Islet of Langerhans (tissue), 1 donor: ENCODE measurements around the gene EML4.

Source experiments
- FAIRE-seq: peaks from one replicate; lab custom pipeline; 2011; peaks lifted over from hg19 to GRCh38; lab: Jason Lieb, UNC

The EML4 gene

DNA sequence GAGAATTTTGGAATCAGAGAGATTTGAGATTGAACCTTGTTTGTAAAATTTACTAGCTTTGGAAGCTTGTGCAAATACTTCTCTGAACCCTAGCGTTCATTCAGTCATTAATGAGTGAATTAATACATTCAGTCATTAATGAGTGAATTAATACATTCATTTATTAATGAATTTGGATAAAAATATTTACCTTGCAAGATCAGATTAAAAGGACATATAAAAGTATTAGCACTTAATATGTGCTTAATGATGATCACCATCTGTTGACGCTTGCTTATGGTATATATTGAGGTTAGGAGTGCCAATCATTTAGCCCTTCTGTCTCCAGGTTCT is 26.9 kb downstream of the EML4 start:
- FAIRE-seq: no peak

DNA sequence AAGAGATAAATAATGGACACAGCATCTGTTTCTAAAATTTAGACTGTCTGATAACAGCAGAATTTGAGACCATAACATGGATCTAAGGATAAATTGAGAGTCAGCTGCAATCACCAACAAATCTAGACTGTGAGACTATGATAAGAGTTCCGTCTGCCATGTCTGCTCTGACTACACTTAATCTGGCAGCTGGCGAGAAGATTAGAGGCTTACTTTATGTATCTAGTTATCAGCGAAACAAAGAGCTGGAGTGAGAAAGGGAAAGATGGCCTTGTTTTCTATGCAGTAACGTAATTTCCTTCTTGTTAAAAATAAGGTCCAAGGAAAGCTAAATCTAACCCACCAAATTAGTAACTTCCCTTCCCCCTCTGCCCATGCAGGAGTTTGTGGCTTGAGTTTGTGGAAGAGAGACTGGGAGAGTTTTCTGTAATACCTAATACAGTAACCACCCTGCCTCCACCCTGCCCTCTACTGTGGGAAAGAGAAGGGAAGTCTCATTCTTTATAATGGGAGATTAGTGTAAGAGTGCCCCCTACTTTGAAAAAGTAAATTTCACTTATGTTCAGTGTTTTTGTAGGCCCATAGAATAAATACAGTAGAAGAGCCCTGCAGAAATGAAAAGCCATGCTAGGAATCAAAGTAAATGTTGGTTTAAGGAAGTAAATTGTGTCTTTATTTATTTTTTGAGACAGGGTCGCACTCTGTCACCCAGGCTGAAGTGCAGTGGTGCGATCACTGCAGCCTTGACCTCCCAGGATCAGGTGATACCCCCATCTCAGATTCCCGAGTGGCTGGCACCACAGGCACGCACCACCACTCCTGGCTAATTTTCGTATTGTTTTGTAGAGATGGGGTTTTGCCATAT is 27.5 kb downstream of the EML4 start:
- FAIRE-seq: no peak

DNA sequence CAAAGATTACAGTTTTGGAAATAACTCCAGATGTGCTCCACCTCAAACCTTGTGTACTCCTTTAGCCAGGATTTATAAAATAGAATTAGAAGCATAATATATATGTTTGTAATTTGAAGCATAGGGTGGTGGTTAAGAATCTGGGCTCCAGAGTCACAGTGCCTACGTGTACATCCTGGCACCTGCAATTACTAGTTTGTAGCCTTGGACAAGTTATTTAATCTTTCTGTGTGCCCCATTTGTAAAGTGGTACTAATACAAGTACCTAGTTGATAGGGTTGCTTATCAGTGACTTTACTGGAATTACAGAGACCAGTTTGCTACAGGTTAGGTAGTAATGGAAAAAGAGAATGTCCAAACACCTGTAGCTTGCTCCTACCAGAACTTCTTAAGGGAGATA is 28.6 kb downstream of the EML4 start:
- no peak for FAIRE-seq

DNA sequence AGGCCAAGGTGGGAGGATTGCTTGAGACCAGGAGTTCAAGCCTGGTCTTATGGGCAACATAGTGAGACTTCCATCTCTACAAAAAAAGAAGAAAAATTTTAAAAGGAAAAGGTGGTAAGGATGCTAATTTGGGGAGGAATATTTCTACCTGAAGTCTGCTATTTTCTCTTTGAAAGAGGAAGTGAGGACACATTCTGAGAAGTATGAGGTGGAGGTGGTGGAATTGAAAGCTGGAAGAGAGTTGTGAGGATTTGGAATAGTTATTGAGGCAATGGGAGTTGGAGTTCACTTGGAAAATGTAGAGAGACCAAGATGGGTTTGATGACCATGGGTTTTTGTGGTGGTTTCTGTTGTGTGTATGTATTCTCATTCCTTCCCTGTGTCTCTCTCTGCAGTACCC is 29.3 kb downstream of the EML4 start:
- no peak for FAIRE-seq

DNA sequence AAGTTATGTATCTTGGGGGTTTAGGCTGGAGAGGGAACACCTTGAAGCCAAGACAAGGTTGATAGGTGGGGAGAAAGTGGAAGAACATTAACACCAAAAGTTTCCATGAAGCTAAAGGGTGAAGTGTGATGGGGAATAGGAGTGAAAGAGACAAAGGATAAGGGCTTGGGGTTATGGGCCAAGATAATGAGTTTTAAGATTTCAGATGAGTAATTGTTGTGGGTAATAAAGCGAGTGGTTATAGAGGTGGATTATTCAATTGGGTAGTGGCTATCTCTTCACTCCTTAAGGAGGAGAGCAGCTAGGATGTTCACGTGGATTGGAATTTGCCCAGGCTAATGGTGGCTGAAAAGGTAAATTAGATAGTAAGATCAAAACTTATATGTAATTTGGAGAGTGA is 29.8 kb downstream of the EML4 start:
- no peak for FAIRE-seq

DNA sequence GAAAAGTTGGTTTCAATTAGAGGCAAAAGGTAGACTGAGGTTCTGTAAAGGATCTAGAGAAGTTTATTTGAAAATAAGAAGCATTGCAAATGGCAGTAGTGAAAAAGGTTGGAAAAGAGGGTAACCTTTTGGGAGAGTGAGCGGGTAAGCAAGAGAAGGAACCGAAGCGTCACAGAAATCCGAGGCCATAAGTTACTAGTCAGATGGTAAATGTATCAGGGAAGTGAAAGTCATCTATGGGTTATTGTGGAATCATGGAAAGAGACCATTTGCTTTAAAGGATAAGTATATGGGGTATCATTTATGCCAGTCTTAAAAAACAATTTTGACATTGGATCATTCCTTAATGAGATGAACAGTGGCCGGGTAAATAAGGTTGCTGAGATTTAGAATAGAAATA is 30.5 kb downstream of the EML4 start:
- no peak for FAIRE-seq

DNA sequence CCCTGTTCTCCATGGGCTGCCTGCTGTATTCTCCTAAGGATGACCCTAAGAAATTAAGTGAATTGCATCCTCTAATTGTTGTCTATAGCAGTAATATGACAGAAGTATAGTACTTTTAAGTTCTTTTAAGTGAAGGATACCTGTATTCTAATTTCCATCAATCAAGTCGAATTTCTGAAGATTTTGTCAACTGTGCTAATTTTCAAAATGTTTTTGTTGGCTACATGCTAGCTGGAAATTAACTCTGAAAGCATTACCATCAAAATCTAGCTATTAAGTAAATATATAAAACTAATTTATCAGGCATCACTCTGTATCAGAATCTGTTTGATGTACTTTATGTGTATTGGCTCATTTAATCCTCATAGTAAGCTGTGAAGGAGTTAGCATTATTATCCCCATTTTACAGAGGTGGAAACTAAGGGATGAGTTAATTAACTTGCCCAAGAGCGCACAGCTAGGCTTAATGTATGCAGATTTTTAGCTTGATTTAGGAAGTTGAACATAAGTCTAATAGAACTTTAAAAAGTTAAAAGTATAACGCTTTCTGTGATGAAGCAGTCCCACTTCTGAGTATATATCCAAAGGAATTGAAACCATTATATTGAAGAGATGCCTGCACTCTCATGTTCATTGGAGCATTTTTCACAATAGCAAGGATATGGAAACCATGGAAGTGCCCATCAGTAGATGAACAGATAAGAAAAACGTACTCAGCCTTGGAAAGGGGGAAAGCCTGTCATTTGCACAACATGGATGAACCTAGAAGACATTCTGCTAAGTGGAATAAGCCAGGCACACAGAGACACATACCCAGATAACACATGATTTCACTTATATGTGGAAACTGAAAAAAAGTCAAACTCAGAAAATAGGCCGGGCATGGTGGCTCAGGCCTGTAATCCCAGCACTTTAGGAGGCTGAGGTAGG is 32.0 kb downstream of the EML4 start:
- FAIRE-seq: no peak

DNA sequence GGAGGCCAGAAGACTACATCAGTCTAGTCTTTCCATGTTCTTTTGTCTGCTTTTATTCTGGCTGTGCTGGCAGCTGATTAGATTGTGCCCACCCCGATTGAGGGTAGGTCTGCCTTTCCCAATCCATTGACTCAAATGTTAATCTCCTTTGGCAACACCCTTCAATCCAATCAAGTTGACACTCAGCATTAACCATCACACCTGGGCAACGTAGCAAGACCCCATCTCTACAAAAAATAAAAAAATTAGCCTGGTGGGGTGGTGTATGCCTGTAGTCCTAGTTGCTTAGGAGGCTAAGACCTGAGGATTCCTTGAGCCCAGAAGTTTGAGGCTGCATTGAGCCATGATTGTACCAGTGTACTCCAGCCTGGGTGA is 33.5 kb downstream of the EML4 start:
- FAIRE-seq: no peak

DNA sequence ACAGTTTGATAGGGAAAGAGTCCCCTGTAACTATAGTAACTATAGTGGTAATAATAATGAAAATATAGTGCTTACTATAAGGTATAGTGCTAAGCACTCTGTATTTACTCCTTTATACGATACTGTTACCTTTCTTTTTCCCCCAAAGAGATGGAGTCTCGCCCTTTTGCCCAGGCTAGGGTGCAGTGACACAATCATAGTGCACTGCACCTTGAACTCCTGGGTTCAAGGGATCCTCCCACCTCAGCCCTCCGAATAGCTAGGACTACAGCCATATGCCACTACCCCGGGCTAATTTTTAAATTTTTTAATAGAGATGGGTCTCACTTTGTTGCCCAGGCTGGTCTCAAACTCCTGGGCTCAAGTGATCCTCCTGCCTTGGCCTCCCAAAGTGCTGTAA is 34.6 kb downstream of the EML4 start:
- no peak for FAIRE-seq

DNA sequence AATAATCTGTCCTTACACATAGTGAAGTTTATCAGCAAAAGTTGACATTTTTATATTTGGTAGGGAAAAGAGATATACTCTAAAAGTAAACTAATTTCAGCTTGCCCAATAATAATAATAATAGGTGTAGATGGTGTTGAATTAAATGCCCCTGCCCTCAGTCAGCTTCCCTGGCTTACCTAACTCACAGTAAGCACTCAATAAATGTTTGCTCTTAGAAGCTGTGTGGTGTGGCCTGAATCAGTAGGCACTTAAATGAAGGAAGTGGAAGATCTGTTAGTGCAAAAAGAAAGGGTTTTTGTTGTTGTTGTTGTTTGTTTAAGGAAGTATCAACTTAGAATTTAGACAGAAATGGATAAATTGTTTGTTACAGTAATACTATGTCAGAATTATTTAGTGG is 36.2 kb downstream of the EML4 start:
- FAIRE-seq: no peak

DNA sequence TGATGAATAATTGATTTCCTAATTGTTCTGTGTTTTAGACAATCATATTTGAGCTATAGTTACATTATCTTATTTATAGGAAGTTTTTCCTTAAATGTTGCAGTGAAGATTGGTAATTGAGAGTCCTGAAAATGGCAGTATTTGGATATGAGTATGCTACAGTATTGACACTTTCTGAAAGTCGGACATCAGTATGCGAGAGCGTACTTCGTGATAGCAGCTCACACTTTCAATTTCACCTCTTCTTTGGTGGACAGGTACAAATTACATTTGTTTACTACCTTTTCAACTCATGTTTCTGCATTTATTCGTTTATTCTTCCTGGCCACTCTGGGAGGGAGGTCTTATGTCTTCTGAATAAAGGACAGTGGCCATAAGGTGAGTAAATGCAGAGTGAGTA is 38.7 kb downstream of the EML4 start:
- FAIRE-seq: no peak

DNA sequence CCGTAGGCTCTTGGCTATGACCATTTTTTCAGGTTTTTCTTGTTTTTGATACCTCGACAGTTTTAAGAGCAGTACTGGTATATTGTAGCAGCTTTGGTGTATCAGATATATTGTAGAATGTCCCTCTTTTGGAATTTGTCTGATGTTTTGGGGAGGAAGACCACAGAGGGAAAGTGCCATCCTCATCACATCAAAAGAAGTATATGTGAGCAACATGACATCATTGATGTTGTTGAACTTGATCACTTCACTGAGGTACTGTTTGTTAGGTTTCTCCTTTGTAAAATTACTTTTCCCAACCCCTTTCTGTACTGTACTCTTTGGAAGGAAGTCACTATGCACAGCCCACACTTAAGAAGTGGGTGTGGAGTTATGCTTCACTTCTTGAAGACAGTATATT is 41.0 kb downstream of the EML4 start:
- FAIRE-seq: no peak

DNA sequence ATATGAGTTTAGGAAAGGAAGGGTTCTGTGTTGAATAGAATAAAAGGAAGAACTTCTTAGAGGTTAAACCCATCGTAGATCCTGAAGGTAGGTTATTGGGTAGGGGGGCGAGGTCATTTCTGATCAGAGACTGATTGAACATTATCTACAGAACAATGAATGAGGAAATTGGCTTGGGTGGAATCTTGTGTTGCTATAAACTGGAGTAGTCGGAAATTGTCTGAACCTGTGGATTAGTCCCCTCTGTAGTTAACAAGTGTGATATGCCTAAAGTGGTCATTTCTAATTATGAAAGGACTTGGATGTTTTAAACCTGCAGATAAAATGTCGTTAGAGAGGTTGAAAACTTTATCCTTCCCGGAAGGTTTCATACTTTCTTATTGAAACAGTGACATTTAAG is 42.1 kb downstream of the EML4 start:
- FAIRE-seq: no peak

DNA sequence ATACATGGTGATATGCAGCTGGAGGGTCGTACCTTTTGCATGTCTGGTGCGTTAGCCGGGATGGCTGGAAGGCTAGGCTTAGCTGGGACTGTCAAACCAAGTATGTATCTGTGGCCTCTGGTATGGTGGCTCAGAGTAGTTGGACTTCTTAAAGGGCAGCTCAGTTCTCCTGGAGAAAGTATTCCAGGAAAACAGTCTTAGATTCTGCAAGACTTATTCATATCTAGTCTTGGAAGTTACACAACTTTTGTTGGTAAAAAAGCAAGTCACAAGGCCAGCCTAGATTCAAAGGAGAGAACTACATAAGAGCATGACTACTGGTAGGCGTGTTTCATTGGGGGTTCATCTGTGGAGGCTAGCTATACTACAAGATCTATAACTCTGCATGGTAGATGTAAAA is 45.5 kb downstream of the EML4 start:
- FAIRE-seq: no peak

DNA sequence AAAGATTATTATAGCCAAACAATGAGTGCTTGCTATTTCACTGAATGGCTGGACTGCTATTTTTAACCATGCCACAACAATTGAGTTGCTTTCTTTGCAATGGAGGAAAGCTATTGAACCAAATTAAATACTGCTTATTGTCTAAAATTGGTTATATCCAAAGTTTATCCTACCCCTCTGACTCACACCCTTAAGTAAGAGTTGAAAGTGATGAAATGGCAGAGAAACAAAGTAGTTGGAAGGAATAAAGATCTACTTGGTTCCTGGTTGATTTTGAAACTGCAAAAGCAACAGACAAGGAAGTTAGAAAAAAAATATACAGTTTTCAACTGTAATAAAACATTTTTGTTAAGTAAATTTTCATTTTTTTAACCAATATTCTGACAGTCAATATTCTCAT is 47.5 kb downstream of the EML4 start:
- peak; percentile 75 for FAIRE-seq

DNA sequence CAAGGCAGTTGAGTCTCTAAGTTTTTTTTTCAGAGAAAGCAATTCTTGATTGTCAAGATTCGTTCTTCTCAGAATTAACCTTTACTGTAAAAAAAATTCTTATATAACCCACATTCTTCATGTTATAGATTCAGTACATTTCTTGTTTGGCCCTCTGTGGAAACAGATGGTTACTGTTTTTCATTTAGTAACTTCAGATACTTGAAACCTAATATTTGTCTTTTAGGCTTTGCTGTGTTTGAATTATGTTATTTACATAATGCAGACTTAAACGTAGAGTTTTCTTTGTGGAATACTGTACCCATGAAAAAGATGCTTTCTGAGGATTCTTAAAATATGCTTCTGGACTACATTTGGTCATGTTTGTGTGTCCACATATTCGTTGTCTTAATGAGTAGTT is 48.2 kb downstream of the EML4 start:
- FAIRE-seq: no peak

DNA sequence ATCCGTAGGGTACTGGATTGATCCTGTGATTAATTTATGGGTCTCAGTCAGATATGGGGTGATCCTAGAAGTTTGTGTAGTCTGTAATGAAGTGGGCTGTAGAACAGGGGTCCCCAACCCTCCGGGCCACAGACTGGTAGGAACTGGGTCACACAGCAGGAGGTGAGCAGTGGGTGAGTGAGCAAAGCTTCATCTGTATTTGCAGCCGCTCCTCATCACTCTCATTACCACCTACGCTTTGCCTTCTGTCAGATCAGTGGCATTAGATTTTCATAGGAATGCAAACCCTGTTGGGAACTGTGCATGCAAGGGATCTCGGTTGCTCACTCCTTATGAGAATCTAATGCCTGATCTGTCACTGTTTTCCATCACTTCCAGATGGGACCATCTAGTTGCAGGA is 48.8 kb downstream of the EML4 start:
- no peak for FAIRE-seq

DNA sequence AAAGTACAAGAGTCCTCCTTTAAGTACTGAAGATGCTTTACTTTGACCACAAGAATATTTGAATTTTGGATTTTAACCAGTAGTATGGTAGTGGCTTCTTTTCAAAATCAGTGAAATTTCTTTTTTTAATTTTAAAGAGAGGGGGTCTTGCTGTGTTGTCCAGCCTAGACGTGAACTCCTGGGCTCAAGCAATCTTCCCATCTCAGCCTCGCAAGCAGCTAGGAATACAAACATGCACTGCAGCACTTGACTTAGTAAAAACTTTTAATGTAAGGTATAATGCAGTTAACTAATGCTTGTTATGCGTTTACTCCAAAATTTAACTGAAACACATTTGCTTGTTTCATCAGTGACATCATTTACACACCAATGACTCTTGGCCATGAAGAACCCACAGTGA is 49.6 kb downstream of the EML4 start:
- FAIRE-seq: no peak

DNA sequence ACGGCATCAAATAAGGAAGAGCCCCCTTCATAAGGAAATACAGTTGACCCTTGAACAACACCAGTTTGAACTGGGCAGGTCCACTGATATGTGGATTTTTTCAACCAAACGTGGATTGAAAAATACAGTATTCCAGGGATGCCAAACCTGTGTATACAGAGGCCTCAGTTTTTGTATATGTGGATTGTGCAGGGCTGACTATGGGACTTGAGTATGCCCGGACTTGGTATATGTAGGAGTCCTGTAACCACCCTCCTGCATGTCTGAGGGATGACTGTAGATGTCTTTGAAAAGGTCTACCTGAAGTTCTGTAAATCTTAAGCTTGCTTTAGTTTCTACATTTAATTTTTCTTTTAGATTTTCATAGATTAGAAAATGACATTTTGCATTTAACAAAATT is 50.0 kb downstream of the EML4 start:
- FAIRE-seq: no peak

DNA sequence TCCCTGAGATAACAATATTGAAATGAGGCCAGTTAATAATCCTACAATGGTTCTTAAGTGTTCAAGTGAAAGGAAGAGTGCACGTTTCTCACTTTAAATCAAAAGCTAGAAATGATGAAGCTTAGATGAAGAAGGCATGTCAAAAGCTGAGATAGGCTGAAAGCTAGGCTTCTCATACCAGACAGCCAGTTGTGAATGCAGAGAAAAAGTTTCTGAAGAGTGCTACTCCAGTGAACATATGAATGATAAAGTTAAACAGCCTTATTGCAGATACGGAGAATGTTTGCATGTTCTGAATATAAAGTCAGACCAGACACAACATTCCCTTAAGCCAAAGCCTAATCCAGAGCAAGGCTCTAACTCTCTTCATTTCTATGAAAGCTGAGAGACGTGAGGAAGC is 51.4 kb downstream of the EML4 start:
- FAIRE-seq: no peak

DNA sequence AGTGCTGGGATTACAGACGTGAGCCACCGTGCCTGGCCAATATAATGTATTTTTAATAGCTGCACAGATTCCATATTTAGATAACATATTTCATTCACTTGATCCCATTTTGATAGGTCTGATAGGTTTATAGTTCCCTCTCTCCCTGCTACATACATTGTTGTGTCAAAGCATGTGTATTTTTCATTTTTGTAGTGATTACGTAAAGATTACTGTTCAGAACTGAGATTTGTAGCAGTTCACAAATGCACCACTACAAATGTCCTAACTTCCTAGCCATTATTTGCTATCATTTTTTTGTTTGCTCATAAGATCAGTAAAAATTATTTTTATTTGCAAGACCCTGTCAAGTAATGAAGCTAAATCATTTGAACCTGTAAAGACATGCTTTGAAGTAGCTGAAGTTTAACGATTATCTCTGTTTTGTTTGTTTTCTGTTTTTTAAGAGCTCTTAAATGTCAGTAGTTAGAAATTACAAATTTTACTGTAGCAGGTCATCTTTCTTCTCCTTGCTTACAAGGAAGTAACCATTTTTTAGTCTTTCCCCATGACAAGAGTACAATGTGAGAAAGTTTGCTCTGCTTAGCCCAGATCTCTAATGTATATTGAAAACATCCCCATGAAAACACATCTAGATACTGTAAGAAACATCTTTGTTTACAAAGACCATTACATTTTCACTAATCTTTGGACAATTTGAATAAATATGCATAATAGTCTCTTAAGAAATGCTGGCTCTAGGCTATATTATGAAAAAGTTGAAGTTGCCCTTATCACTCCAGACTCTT is 54.1 kb downstream of the EML4 start:
- peak; percentile 9 for FAIRE-seq

DNA sequence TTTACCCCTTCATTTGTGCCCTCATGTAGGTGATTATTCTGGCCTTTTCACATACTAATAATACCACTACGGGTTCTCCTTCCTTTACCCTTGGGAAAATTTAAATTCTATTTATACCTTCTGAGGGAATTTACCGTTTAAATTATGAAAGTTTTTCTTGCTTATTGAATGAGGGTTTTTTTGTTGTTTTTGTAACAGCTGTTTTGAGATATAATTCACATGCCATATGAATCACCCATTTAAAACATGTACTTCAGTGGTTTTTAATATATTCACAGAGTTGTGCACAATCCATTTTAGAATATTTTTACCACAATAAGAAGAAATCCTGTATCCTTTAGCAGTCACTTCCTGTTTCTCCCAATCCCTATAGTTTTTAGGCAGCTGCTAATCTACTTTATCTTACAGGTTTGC is 54.7 kb downstream of the EML4 start:
- no peak for FAIRE-seq
